GM18511 (cell line): ENCODE data around the gene ATRN.

Experiments
- ATAC-seq: cut with Tn5 transposase; IDR thresholded peaks from one replicate; pipeline ENCODE4 v1.9.1; 2021; ENCODE audit warnings: mild to moderate bottlenecking, moderate library complexity; ENCODE audit not compliant: unreplicated experiment

The ATRN gene

DNA sequence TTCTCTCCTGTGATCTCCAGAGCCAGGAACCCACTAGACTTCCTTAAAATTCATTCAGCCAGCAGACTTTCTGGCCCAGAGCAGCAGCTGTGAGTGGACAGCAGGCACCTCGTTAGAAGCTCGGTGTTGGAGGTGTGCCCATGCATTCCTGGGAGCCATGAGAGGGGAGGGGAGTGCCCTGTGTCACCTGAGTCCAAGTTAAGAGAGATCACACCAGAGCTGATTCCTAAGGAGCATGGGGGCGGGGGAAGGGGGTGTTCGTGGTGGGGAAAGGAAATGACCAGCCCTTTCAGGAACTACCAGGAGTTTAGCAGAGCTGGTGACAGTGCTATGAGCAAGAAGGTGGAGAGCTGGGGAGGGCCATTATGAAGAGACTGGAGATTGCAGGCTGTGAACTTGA, 145.4 kb downstream of the ATRN start:
- no peak for ATAC-seq

DNA sequence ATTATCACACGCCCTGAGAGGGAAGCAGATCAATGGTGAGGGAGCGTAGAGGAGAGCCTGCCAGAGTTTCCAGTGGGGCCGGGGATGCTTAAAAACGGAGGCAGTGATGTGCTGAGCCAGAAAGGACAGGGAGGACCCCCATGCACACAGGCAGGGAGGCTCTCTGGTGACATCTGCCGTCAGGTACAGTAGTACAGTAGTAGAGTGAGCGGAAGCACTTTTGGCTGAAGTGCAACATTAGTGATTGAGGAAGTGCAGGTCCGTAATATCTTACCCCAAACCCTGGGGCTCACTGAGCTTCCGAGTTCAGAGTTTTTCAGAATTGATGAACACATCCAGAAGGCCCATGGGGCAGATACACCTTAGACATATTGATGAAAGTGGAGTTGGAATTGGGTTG, 150.3 kb downstream of the ATRN start:
- ATAC-seq = no peak

DNA sequence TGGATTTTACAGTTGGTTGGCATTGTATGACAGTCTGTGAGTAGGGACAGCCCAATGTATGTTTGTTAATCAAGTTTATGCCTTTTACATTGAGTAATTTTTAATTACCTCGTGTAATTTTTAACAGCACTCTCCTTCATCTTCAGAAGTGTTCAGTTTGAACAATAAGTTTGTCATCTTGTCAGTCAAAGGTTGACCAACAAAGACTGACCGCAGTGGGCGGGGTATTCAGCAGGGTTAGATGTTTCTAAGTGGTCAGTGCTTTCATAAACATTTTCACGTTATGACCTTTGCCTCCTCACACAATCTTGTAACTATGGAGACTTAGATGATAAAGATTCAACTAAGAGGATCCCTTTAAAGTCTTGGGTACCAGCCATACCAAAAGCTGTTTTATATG, 151.6 kb downstream of the ATRN start:
- no peak for ATAC-seq

DNA sequence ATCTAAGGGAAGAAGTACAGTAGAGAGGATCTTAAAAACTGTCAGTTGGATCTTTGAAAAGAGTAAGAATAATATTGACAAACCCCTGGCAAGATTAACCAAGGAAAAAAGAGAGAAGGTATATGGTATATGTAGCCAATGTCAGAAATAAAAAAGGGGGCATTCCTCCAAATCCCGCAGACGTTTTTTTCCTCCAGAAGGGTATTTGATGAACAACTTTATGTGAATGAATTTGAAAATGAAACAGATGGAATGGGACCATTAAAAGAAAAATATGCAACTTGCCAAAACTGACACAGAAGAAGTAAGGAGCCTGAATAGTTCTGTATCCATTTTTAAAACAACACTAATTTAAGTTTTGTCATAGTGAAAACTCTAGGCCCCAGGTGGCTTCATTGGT, 156.7 kb downstream of the ATRN start:
- no peak for ATAC-seq

DNA sequence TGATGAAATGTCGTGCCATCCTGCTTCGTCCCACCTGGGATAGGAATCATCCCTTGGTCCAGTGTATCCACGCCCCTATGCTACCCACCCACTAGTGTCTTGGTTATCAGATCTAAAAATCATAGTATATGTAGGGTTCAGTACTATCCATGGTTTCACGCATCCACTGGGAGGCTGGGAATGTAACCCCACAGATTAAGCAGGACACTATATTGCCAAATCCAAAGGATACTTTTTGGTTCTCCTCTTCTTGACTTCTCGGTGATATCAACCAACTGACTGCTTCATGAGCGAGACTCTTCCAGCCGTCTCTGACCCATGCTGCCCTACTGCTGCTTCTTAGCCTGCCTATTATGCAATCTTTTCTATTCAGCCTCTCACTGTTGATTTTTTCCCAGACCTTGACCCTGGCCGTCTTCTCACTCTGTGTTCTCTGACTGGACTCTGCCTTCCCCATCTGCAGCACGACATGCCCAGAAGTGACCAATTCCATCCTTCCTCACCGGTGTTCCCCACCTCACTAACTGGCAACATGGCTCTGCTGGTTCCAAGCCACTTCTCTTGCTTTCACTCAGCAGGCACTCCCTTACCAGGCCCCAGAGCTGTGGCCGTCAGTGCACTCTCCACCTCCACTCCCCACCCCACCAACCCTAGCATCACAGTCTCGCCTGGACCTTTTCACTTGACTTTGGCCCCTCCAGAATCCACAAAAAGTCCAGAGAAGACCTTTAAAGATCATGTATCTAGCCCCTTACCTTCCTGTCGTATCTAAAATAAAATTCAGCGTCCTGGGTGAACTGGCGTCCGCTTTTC, 157.9 kb downstream of the ATRN start:
- no peak for ATAC-seq

DNA sequence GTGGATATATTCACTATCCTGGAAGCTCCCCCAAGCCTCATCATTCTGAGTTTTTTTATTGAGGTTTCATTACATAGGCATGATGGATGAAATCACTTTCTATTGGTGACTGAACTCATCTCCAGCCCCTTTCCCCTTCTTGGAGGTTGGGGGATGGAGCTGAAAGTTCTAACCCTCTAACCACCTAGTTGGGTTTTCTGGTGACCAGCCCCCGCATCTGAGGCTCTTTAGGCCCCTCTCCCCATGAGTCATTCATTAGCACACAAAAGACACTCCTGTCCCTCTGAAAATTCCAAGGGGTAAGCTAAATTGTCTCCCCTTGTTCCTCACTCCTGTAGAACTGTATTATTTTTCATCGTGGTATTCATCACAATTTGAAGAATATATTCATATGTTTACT, 159.1 kb downstream of the ATRN start:
- ATAC-seq = no peak

DNA sequence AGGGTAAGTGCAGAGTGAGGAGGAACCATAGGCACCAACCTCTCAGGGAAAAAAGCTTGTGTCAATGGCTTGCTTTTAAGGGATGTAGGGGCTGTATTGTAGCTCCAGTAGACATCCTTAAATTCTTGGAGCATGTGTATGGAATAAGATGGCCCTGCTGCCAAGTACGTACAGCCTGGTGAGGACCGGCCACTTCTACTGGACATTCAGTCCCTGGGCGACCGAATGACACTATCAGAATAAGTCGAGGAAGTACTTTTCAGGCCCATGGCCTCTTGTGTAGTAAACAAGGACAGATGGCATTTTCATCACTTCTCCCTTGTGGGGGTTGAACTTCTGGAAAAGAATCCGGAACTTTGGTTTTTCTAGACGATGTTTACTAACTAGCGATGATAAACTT, 159.6 kb downstream of the ATRN start:
- no peak for ATAC-seq

DNA sequence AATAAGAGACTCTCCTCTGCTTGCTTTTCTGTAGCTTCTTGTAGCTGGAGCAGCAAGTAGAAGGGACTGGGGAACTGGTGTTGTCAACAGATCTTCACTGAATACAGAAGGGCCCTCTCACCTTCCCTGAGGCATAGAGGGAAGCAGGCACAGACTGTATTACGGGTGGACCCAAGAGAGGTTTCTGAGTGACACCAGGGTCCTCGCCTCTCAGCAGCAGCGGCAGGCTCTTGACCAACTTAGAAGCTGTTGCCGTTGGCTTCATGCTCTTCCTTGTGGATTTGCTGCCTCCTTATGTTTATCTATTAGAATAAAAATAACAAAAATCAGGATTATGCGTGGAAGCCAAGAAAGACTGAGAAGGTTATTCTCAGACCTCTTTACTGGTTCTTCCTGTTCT, 160.7 kb downstream of the ATRN start:
- no peak for ATAC-seq

DNA sequence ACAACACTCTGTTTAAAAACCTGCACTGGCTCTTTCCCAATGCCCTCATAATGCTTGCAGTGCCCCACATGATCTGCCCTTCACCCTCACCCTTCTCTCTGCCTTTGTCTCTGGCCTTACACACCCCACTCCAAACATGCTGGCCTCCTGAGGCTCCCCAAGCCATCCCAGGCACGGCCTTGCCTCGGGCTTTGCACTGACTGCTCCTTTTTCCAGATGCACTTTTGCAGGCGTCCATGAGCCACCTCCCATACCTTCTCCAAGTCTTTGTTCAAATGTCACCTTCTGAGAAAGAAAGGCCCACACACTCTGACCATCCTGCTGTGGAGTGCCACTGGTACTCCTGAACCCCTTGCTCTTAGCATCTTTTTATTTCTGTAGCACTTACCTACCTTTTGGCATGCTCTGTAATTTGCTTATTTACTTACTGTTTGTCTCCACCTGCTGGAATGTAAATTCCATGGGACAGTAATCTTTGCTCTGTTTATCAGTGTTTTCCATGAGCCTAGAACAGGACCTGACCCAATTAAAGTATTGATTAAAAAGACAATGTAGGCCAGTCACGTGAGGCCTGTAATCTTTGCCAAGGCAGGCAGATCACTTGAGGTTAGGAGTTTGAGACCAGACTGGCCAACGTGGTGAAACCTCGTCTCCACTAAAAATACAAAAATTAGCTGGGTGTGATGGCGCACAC, 161.6 kb downstream of the ATRN start:
- ATAC-seq = no peak

DNA sequence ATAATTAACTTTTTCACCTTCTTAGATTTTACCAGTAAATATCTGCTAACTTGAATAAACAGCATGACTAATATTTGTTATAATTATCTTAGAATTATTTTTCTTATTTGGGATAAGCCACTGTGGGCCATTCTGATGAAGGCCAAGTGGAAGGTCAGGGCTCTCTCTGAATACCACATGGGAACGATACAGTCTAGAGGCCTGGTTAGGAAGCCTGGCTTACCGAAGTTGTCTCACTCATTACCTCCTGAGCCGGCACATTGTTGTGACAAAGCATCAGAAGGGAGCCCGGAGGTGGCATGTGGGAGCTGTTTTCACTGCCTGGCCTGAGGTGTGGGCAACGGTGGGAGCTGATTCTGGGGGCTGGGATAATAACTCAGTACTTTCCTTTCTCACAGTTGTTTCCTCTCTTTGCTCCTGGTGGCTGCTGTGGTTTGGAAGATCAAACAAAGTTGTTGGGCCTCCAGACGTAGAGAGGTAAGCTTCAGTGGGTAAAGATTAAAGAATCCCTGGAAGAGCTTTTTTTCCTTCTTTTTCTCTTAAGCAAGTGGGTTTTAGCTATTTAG, 163.2 kb downstream of the ATRN start:
- no peak for ATAC-seq

DNA sequence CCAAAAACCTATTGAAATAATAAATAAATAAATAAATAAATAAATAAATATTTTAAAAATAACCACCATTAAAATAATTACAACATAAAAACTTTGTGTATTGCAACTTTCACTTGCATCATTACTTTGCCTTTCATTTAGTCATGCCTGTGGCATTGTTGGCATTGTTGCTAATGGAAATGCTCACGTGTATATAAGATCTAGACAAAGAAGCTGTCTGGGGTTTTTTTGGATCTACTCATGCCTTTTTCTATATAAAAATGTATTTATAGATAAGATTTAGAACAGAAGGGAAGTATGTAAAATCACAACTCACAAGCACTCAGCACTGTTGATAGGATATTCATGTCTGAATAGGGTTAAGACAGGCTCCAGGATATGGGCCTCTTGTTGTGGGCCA, 164.5 kb downstream of the ATRN start:
- no peak for ATAC-seq

DNA sequence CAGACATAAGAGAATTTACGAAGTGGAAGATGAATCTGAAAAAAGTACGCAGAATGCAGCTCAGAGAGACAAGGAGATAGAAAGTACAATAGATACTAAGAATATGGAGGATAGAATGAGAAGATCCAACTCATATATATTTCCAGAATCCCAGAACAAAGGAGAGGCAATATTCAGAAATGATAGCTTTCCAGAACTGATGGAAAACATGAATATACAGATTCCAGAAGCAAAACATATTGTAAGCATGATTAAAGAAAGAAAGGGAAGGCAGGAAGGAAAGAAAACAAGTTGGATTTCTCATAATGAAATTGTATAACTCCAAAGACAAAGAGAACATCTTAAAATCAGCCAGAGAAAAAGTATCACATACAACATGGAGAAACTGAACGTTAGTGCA, 169.4 kb downstream of the ATRN start:
- no peak for ATAC-seq

DNA sequence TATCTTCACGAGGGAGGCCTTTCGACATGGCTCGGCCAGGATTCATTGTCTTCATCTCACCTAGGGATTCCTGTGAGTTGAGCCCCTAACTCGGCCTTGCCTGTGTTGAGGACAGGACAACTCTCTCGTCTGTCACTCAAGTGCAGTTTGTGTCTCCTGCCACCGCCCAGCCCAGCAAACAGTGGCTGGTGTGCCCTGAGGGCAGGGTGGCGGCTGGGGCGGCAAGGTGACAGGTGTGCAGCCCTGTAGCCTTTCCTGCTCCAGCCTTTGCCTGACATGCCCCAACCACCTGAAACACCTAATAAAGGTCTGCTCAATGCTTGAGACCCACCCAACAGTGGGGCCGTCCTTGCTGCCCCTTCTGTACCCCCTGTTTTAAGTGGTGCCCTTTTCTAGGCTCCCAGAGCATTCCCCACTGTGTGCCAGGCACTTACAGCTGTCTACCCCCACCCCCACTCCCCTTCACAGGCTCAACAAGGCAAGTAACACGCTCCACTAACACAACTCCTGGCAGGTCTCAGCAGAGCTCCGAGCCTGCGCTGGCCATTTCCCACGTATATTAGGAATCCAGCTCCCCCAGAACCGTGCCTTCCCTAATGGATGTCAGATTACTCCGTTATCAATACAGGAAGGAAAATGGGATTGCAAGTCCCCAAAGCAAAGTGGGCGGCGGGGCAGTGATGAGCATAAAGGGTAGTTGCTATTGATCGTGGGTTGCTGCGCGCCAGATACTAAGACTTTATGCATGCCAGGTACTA, 174.7 kb downstream of the ATRN start:
- no peak for ATAC-seq

DNA sequence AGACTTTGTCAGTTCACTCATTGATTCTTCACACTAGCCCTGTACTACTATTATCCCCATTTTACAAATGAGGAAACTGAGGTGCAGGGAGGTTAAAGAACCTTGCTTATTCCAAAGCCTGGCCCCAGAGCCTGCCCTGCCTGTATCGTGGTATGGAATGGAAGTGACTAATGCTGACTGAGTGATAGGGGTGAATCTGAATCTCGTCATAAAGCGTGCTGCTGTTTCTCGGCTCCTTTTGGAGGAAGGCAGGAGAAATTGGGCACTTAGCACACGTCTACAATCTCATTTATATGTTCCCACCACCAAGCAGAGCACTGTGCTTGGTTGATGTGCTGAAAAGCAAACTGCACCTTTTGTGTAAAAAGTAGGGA, 175.2 kb downstream of the ATRN start:
- ATAC-seq = no peak

DNA sequence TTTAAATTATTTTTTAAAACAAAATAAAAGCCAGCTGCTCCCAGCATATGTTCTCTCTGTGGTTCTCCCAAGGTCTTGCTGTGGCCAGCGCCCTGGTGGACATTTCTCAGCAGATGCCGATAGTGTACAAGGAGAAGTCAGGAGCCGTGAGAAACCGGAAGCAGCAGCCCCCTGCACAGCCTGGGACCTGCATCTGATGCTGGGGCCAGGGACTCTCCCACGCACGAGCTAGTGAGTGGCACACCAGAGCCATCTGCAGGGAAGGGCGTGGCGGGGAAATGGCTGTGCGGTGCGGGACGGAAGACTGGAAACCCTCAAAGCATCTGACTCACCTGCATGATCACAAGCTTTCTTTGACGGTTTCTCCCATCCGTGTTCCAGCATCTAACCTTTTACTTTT, 175.8 kb downstream of the ATRN start:
- no peak for ATAC-seq

DNA sequence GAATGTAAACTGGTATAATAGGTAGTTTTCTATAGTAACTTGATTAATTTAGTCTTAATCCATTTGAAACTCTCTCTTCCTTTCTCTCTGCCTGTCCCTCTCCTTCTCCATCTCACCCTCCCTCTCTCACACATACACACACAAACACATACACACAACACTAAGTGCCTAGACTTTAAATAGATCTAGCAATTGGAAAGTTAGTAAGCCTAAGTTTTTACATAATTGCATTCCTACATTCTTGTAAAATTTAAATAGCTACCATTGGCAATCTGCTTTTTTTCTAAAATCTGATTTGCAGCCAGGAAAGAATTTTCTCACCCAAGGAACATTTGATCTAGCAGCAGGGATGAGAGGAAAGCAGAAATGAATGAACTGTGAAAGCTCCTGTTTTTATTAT, 176.7 kb downstream of the ATRN start:
- ATAC-seq = no peak

DNA sequence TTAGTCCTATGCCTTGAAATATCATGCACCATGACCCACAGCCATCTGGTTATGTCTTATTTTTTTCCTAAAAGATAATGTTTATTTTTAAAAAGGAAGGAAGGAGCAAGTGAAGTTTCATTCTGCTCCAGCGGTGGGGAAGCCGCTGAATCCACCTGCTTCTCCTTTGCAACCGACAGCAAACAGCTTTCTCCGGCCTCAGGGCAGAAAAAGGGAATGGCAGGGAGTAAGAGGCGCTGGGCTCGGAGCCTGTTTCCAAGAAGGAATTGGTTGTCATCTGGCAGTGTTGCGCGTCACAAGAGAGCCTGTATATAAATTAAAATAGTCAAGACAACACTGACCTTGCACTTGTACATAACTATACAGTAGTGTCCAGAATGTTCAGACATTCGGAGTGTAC, 178.1 kb downstream of the ATRN start:
- no peak for ATAC-seq

DNA sequence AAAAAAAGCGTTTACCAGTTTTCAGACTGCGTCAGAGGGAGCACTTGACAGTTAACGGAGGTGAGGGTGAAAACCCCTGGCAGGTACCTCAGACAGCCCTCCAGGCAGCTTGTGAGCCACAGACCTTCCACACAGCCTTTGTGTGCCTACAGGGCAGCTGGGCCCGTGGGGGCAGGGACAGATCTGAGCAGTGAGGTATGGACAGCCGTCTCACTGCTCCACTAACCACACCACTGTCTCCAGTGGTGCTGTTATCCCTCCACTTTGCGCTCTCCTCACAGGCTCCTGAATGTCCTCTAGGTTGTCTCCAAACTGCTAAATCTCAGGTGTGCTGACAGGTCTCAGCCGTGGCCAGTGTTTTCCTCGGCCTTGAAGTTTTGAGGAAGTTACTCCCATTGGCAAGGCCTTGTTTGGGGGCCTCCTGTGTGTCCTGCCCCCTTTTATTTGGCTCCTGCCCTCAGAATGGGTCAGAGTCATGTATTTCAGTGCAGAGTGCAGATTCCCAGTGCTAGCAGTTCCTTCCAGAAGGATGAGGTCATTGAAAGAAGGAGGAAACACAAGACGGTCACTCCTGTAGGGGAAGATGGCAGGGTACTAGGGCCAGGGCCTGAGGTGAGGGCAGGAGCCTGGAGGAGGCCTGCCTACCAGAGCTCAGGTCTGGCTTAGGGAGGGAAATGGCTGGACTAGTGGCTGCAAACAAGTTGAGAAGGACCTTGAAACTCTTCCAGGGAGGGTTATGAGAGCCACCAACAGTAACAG, 180.6 kb downstream of the ATRN start:
- no peak for ATAC-seq

DNA sequence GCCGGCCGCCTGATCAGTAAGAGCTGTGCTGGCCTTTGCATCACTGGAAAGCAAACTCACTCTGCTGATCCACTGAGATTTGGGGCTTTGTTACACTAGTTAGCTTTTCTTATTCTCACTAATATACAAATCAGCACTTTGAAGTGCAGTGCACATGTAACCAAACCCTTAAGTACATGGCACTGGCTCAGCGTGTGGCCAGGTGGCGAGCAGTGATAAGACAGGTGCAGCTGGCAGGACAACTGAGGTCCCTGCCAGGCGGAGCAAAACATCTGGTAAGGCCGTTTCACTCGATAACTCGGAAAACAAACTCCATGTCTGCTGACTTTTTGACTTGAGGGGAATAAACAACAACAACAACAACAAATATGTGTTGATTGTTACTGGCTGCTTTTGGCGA, 181.4 kb downstream of the ATRN start:
- ATAC-seq = no peak

DNA sequence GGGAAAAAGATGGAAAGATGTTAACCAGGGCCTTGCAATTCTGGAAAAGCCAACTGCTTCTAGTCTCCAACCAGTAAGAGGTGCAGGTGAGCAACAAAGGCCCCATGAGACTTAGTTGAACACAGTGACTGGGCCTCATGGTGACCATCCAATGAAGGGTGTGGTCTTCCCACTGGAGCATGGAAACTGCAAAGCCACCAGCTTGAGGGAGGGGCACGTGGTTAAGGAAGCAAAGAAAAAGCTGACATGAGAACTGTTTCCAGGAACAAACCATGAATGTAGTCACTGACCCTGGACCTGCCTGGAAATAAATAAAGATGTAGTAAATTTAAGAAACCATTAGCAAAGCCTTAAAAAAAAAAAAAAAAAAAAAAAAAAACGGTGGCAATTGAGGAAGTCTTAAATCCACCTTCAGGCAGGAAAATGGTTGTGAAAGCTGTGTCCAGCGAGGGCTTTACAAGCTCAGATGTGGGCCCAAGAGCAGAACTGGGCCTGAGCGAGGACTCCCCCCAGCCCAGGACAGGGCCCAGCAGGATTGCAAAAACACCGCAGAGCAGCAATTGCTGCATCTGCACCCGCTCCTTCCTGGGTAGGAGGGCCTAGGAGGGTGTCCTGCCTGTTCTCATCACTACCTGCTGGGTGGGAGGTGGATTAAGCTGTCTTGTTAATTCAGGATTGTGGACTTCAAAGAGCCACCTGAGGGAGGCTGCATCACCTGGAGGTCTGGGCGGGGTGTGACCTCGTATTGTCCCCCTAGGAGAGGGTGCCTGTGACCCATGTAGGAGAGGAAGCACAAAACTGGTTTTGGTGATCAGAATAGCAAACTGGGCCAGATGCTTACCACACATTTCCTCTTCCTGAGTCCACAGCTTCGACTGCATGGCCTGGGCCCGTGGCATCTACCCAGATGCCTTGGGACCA, 182.1 kb downstream of the ATRN start:
- no peak for ATAC-seq
